GM12891 (cell line): ENCODE data around the gene SLCO2A1.

Experiments used
- POLR2A ChIP-seq: IDR thresholded peaks from 2 replicates; pipeline ENCODE4 v1.6.1; 2011; ENCODE audit warnings: low read depth, low read length, control low read depth
- POLR2AphosphoS5 ChIP-seq: IDR thresholded peaks from 2 replicates; pipeline ENCODE4 v1.6.1; 2011; ENCODE audit warnings: low read depth, low read length, control low read depth
- POU2F2 ChIP-seq: IDR thresholded peaks from 2 replicates; pipeline ENCODE4 v1.6.1; 2011; ENCODE audit warnings: low read depth, mild to moderate bottlenecking, control low read depth, low read length, moderate library complexity
- SPI1 ChIP-seq: IDR thresholded peaks from 2 replicates; pipeline ENCODE4 v1.6.1; 2011; ENCODE audit warnings: low read depth, low read length, control low read depth
- TAF1 ChIP-seq: IDR thresholded peaks from 2 replicates; pipeline ENCODE4 v1.6.1; 2011; ENCODE audit warnings: low read depth, low read length, control low read depth

DNA sequence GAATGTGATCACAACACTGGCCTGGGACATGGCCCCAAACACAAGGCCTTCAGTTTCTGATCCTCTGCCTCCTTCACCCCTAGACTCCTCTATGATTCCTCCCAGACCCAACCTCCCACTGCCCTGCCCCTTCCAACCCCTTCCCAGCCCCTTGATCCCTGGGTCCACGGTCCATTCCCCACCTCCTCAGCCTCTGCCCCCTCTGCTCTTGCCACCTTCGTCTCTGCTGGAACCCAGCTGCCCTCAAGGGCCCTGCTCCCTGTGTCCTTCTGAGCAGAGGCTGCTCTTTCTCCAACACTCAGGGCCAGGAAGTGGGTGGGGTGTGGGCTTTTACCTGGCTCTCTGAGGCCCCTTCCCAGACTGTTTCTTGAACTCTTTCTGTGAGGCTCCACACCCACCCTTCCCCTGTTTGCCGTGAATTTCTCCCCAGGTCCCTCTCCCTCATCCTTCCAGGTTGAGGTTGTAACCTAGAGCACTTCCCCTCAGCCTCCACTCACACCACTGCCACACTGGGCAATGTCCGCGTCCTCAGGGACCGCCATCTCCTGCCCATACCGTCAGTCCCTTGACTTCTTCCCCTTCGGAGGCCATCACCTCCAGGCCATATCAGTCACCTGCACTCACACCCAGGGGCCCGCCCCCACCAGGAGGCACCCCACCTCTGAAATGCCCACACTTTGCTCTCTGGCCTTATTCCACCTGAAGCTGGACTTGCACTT, 18.7 kb upstream of the SLCO2A1 start:
- no peak for TF ChIP-seq POLR2AphosphoS5
- TF ChIP-seq POLR2A, result no peak
- TF ChIP-seq SPI1, result no peak
- no peak for TF ChIP-seq TAF1
- no peak for TF ChIP-seq POU2F2
